Measurements from ENCODE around the gene NXPE2.
"Not testable (repeated sequence)": the region's sequence is repeated elsewhere in the genome, so short reads cannot be mapped to it uniquely, and the experiment has no call there.

Gene NXPE2

DNA sequence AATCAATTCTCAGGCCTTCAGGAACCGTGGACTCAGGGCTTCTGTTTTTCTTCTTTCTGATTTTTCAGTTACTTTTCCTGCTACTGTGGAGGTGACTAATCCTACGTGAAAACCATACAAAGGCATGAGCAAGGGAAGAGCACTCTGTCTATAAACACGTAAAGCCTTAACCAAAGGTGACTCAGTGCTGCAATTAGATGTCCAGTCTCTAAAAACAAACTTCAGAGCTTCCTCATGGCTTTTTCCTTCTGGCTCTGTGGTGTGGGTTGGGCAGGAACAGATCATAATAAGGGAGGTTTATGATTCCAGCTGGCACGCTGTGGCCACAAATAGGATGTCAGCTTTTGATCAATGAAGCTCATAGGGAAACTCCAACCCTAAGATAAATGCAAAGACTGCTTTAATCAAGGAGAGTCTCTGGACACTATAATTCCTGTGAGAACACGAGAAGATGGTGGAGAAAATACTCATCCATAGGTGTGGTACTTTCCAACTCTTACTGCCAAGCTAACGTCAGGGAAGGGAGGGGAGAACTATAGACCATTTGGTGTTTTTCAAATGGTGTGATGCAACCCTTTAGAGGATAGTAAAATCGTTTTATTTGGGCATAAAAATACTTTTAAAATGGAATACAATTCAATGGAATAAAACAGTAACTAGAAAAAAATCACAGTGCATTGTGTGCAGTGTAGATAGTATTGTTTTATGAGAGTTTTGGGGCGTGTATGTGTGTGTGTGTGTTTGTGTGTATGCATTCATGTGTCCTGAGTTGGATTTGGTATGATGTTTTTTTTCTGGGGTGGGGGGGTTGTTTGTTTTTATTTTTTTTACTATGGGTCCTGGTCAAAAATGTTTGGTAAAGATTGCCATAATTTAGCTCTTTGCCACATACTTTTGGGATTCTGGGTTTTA lies at the start of gene NXPE2:
NXPE2 (plus strand) TSS at position 403 of the 912 bp plus-strand sequence; CDS start at position 452, 49 bp downstream.
- H3K4me3 ChIP-seq = no peak within 1 kb of the TSS
- H3K27ac ChIP-seq = peak within 1 kb of the TSS in 1 of 21 experiments; percentile 35

DNA sequence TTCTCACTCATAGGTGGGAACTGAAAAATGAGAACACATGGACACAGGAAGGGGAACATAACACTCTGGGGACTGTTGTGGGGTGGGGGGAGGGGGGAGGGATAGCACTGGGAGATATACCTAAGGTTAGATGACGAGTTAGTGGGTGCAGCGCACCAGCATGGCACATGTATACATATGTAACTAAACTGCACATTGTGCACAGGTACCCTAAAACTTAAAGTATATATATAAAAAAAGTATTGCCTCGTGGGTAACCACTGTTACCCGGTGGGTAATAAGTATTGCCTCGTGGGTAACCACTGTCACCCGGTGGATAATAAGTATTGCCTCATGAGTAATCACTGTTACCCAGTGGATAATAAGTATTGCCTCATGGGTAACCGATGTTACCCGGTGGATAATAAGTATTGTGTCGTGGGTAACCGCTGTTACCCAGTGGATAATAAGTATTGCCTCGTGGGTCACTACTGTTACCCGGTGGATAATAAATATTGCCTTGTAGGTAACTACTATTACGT lies 46.8 kb upstream of the NXPE2 start:
- H3K27ac ChIP-seq, H3K4me3 ChIP-seq: not testable (repeated sequence)

DNA sequence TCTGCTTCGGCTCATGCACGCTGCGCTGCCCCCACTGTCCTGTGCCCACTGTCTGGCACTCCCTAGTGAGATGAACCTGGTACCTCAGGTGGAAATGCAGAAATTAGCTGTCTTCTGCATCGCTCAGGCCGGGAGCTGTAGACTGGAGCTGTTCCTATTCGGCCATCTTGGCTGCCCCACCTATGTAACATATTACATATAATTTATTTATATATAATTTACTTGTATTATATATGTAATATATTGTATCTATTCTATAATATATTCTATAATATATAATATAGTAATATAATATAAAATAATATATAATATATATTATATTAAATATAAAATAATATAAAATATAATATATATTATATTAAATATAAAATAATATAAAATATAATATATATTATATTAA lies 38.9 kb upstream of the NXPE2 start:
- H3K27ac ChIP-seq, H3K4me3 ChIP-seq: not testable (repeated sequence)

DNA sequence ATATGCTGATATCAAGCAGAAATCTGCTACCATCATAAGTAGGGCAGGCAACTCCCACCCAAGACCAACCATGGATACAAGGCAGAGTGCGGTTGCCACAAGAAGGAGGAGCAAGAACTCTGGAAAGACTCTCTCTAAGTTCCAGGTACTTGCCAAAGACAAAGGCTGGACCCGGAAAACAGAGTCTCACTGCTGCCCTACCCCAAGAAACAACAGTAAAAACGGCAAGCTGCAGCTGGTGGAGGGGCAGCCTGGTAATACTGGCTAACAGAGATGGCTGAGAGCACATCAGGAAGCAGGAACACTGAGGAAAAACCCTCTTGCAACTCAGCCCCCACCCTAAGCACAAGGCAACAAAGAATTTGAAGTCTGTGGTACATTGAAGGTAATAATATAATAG lies 27.7 kb upstream of the NXPE2 start:
- no peak overlapping the region for H3K27ac ChIP-seq
- no peak overlapping the region for H3K4me3 ChIP-seq

DNA sequence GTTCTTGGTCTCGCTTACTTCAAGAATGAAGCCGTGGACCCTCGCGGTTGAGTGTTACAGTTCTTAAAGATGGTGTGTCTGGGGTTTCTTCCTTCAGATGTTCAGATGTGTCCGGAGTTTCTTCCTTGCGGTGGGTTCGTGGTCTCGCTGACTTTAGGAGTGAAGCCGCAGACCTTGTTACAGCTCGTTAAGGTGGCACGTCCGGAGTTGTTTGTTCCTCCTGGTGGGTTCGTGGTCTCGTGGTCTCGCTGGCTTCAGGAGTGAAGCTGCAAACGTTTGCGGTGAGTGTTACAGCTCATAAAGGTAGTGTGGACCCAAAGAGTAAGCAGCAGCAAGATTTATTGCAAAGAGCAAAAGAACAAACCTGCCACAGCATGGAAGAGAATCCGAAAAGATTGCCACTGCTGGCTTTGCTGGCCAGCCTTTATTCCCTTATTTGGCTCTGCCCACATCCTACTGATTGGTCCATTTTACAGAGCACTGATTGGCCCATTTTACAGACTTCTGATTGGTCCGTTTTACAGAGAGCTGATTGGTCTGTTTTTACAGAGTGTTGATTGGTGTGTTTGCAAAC lies 27.1 kb upstream of the NXPE2 start:
- H3K4me3 ChIP-seq = no peak overlapping the region
- no peak overlapping the region for H3K27ac ChIP-seq

DNA sequence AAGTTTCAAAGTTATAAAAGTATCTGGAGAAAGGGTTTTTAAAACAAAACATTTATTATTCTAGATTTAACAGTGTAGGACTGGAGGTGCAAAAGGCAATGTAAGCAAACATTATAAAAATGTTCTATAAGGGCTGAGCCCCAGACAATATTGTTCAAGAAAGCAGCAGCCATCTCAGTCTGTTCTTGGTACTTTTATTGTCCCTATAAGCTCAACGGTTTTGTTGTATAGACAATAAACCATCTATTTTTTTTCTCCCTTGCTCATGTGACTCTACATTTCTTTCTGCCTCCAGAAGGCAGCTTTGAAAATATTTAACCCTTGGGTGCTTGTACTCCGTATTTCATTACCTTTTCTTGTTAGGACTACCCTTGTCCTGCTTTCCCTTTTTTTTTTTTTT lies 25.2 kb upstream of the NXPE2 start:
- H3K4me3 ChIP-seq = no peak overlapping the region
- H3K27ac ChIP-seq = no peak overlapping the region

DNA sequence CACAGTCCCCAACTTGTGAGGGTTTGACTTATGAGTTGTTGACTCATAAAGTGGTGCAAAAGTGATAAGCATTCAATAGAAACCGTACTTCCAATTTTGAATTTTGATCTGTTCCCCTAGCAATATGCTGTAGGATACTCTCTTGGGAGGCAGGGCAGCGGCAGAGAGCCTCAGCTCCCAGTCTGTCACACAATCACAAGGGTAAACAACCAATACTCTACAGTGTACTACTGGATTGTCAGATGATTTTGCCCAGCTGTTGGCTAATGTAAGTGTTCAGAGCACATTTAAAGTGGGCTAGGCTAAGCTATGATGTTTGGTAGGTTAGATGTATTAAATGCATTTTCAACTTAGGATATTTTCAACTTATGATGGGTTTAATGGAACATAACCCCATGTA lies 13.7 kb upstream of the NXPE2 start:
- Histone ChIP-seq H3K4me3 (no peak overlapping the region), H3K27ac (no peak overlapping the region)

DNA sequence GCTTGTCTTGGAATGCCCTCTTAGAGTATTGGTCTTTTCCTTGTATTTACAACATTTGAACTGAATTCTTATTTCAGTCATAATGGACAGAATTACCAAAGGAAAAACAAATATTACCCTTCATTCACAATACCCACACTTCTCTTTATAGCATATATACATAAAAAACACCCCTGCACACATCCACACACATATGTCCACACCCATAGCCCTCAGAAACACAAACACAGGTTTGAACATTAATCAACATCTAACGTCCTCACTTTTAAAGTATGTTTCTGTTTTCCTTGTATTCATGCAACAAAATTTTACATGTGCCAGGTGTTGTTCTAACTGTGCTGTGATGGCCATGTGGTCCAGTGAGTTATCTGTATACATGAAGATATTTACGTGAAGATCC lies 11.6 kb upstream of the NXPE2 start:
- H3K27ac ChIP-seq = no peak overlapping the region

DNA sequence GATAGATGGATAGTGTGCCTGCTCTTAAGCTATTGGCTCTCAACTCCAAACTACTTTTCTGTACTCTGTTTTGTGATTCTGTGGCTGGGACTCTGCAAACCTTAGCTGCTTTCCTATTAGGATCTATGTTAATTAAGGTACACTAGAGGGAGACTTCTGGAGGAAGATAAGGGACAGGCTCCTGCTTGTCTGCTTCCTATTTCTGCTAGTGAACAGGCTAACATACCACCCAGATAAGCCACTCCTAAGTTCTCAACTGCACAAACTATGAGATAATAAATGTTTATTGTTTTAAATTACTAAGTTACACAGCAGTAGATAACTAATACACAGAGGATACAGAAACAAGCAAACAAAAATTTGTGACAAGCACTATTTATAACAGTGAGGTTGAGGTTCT lies 10.2 kb upstream of the NXPE2 start:
- Histone ChIP-seq H3K27ac (no peak overlapping the region), H3K4me3 (no peak overlapping the region)

More for the DNA sequence above, 11.6 kb upstream of the NXPE2 start:
- H3K4me3 ChIP-seq = no peak overlapping the region

DNA sequence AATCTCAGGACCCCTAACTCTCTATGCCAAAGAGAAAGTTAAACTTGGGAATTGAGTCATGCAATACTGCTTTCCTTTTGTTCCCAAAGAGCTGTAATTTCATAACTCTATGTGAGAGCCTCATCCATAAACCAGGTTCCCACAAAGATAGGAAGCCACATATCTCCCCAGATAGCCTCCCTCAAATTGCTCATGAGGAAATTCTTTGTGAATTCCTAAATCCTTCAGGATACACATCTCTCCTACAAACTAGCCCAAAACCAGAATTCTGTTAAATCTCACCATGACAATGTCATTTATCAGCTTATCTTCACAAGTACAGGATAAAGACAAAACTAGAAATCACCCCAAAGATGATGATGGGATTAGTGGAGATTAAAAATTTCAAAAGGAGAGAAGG lies 4.7 kb upstream of the NXPE2 start:
- no peak overlapping the region for H3K4me3 ChIP-seq
- H3K27ac ChIP-seq = no peak overlapping the region

DNA sequence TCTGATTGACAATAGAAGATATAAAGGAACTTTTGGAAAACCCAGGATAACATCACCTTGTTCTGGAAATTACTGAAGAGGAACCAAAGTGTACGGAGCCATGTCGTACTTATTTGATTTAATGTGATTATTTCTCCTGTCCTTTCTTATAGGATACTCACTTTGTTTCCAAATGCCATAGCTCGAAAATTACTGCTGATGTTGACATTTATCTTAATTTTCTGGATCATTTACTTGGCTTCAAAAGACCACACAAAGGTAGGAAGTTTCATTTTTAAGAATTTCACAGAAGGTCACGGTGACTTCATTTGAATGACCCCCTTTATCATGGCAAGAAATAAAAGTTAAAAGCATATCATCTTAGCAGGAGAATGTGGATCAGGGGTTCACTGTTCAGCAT lies 1.2 kb downstream of the NXPE2 start:
- Histone ChIP-seq H3K27ac (no peak overlapping the region), H3K4me3 (no peak overlapping the region)

DNA sequence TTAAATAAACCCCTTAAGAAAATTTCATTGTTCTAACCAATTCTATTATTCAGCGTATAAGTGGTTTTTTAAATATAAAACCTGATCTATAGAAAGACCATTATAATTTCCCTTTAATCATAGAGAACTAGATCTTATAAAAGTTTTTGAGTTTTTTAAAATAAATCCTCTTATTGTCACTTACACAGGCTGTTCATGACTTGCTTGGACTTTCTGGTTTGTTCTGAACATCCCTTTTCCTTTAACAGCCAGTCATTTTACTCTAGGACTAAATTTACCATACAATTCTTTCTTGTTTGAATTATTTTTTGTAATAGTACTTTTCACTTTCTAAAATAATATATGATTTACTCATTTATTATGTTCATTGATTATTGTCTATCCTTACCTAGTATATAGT lies 4.7 kb downstream of the NXPE2 start:
- Histone ChIP-seq H3K27ac (no peak overlapping the region), H3K4me3 (no peak overlapping the region)

DNA sequence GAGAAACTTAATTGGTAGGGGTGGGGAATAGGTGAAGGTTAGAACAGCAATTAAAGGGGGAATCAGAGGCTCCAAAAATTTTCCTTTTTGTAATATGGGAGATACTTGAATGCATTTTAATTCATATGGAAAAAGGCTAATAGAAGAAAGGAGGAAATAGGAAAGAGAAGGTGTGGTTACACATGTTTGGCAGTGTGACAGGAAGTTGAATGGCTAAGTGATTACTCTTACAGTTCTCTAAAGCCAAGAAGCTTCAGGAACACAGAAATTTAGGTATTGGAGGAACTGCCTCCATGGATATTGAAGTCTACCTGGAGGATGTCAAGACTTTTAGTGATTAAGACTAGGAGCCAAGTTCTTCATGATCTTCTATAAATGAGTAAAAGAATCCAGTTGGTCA lies 6.3 kb downstream of the NXPE2 start:
- H3K4me3 ChIP-seq = no peak overlapping the region
- no peak overlapping the region for H3K27ac ChIP-seq

DNA sequence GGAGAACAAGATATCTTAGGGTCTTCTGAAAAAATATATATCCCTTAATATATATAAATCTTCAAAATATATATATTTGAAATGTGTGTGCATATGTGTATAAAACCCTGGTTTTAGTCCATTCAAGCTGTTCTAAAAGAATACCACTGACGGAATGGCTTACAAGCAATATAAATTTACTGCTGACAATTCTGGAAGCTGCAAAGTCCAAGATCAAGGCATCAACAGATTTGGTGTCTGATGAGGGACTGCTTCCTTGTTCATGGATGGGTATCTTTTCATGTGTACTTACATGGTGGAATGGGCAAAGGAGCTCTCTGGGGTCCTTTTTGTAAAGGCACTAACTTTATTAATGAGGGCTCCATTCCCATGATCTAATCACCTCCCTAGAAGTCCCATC lies 6.8 kb downstream of the NXPE2 start:
- H3K27ac ChIP-seq = no peak overlapping the region
- H3K4me3 ChIP-seq = no peak overlapping the region

DNA sequence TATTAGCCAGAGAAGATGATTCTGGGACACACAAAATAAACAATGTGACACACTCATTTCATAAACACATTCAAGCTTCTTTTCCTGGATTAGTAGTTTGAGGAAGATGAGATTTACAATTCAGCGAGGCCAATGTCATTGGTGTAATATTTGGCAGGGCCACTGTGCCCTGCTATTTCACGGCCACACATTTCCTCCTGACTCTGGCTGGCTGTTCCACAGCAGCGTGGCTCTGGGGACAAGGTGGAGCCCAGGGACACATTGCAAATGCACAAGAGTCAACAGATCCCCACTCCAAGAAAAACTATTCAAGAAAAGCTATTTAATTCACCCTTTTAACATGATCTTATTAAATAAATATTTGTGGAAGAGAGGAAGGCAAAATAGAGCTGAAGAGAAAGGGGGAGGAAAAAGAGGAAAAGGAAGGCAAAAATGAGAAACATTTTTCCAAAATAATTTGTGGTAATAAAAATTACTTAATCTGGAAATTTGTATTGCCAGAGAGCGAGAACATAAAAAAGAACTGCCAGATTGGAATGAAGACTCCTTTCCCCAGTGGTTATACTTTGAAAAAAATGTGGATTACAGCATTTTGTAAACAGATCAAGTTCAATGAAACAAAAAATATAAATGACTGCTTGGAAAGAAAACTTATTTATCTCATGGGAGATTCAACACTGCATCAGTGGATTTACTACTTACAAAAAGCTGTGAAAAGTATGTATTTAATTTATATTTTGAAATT lies 27.1 kb downstream of the NXPE2 start:
- Histone ChIP-seq H3K4me3 (no peak overlapping the region), H3K27ac (no peak overlapping the region)

DNA sequence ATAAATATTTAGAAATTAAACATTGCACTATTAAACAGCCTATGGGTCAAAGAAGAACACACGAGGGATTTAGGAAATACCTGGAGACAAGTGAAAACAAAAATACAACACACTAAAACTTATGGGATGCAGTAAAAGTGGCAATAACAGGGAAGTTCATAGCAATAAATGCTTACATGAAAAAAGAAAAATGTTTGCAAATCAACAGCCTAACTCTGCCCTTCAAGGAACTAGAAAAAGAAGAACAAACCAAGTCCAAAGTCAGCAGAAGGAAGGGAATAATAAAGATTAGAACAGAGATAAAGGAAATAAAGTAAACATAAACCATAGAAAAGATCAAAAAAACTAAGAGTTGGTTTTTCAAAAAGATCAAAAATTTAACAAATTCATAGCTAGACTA lies 31.6 kb downstream of the NXPE2 start:
- H3K27ac ChIP-seq = no peak overlapping the region

DNA sequence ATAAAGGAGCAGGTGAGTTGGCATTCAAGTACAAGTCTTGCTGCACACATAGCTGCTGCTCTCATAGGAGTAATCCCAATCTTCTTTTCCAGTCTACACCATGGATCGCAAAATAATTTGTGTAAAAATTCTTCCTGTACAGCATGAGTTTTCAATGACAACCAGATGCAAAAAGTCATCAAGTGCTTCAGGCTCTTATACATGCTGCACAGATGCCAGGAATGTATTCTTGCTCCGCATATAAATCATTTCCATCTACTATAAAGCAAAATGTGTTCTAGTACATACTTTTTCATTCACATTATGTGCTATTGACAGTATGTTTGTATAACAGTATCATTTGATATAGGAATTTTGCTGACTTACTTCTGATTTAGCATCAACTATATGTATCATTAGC lies 35.4 kb downstream of the NXPE2 start:
- Histone ChIP-seq H3K27ac (no peak overlapping the region), H3K4me3 (no peak overlapping the region)

More for the DNA sequence above, 31.6 kb downstream of the NXPE2 start:
- H3K4me3 ChIP-seq = no peak overlapping the region

DNA sequence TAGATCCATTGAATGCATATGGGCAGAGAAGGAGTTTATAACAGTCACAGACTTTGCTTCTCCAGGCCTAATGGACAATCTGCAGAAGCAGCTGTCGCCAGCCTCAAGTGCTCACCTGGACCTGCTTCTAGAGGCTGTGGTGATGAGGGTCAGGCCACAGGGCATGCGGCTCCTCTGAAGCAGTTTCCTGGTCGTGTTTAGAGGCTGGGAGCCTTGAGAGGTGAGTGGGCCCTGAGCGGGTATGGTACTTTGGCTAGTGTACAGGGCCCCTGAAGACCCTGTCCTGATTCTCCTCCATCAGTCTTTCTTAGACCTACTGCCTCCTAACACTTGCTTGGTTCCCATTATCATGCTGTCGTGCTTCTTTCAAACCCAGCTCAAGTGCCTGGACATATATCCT lies 41.2 kb downstream of the NXPE2 start:
- no peak overlapping the region for H3K27ac ChIP-seq
- no peak overlapping the region for H3K4me3 ChIP-seq

DNA sequence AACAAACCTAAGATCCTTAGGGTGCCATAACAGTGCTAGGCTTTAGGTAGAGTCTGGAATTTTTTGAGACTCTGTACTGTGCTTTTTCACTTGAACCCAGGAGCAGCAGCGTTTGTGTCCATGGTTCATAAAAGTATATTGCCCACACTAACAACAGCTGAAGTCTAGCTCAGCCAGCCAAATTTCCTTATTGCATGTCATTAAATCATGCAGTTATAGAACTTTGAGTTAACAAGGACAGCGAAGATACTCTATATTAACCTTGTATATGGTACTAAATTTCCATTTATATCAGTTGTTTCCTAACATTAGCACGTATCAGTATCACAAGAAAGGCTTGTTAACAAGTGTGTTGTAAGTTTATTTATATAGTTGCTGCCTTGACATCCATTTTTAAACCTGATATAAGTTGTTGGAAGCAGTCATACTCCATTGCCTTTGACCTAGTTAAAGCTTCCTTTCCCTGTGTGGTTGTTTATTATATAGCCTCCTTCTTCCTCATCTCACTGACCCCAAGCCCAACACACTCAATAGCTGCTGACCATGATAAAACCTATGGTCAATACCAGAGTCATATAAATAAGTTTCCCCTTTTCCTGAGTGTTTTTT lies 46.7 kb downstream of the NXPE2 start:
- H3K27ac ChIP-seq = no peak overlapping the region
- no peak overlapping the region for H3K4me3 ChIP-seq

DNA sequence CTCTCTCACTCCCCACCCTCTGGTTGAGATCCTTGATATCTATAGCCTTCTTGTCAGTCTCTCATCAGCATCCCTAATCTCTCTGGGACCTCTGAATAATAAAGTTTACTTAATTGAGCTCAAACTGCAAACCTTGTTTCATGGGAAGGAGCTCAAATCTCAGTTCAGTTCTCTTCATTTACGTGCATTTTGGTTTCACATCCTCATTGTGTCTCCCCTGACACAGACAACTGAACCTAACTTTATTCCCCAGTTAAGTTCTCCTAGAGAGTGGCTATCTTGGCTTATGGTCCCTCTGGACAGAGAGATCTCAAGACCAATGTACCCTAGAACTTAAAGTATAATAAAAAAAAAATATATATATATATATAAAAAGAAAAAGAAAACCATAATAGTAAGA lies 47.3 kb downstream of the NXPE2 start:
- no peak overlapping the region for H3K4me3 ChIP-seq
- H3K27ac ChIP-seq = no peak overlapping the region

Data from skin epidermis (tissue), 12 donors.